ENCODE data around the gene DMC1.

DNA sequence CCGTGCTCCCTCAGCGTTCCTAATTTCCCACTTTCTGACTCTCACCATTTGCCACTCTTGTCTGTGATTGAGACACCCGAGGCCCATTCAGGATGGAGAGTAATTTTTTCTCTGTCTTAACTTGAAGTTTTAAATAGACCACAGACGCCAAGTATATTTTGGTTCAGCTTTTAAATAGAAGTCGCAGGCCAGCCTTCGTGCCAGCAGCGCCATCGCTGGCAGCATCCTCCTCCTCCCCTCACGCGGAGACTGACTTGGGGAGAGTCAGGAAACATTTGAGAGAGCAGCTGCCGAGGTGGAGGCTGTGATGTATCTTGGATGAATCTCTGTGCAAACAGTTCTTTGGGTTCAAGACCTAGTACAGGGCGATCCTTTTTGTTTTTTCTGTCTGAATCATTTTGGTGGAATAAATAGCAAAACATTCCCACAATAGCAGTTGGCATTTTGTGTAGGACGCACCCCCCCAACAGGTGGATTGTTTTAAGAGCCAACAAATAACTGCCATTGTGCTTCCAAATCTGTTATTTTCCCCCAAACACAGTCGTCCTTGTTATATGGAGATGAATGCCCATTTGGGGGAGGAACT lies 889 bp upstream of the DMC1 start:
- TF ChIP-seq POLR2A (IDR thresholded peaks at IDR 0.05; ENCODE audit: low read length) (no peak), GATA1 (IDR thresholded peaks at IDR 0.05; ENCODE audit: low read depth, low read length) (no peak)

Data from erythroblast (primary cell).